Loucy (cell line): ENCODE results near the gene RAD51B.

Experiments
- EZH2phosphoT487 ChIP-seq: fragments of 200-600 bp; IDR thresholded peaks from 2 replicates; pipeline ENCODE4 v1.6.1; 2018; ENCODE audit warnings: antibody characterized with exemption, mild to moderate bottlenecking, moderate library complexity, borderline replicate concordance
- TF ChIP-seq, protein P1 (sequence below): fragments of 200-600 bp; sonication (generic); conservative IDR thresholded peaks from 2 replicates; pipeline ENCODE4 v1.5.1; 2014; ENCODE audit warnings: mild to moderate bottlenecking, antibody characterized with exemption, low read length

DNA sequence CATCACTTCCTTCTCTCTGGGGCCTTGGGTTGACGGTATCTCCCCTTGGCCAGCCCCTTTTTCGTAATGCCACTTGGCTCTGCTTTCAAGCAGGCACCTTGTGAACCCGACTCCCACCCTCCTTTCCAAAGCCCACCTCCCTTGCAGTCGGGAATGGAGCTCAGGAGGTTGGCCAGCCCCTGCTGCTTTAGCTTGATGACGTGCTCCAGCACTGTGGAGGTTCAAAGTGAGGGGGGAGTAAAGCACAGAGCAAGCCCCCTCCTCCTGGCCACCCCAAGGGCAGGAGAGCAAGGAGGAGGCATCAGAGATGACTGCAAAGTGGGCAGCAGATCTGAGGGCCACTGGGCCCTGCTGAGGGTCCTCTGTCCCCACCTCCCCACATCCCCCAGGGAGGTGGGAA is 869.9 kb downstream of the RAD51B start:
- TF ChIP-seq, protein P1, sequence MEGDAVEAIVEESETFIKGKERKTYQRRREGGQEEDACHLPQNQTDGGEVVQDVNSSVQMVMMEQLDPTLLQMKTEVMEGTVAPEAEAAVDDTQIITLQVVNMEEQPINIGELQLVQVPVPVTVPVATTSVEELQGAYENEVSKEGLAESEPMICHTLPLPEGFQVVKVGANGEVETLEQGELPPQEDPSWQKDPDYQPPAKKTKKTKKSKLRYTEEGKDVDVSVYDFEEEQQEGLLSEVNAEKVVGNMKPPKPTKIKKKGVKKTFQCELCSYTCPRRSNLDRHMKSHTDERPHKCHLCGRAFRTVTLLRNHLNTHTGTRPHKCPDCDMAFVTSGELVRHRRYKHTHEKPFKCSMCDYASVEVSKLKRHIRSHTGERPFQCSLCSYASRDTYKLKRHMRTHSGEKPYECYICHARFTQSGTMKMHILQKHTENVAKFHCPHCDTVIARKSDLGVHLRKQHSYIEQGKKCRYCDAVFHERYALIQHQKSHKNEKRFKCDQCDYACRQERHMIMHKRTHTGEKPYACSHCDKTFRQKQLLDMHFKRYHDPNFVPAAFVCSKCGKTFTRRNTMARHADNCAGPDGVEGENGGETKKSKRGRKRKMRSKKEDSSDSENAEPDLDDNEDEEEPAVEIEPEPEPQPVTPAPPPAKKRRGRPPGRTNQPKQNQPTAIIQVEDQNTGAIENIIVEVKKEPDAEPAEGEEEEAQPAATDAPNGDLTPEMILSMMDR = no peak
- TF ChIP-seq EZH2phosphoT487 = no peak
